HepG2 (cell line): ENCODE measurements around the gene MTA3. TPM values are rescaled to one million over a fixed set of nuclear protein-coding genes. Genes with fewer than 3 reads are reported as not detected.

Experiments
- ATAC-seq: fragments of 200-7000 bp; cut with Tn5 transposase; 3 replicates; pipeline ENCODE4 v1.9.1; 2020; ENCODE audit warnings: mild to moderate bottlenecking, moderate library complexity
- BruUV-seq: library from RNA; stranded (reverse); fragments of 400-500 nt; replicated peaks from 2 replicates; lab custom pipeline; 2021; lab: Mats Ljungman, UMichigan
- CTCF ChIA-PET: fragments of 300-600 bp; formaldehyde crosslinking; extraction: SDS; loops from one replicate; lab custom pipeline; 2021; ENCODE audit warnings: low total read pairs, inconsistent platforms, low intra/inter-chr PET ratio; lab: Yijun Ruan, JAX
- POLR2A ChIA-PET: fragments of 350-600 bp; sonication (Branson Sonifier 250); formaldehyde crosslinking; loops from one replicate; lab custom pipeline; 2020; ENCODE audit warnings: antibody characterized with exemption, inconsistent platforms; lab: Yijun Ruan, JAX
- DNase-seq: peaks from one replicate; pipeline ENCODE4 v3.0.0-alpha.2; 2015; ENCODE audit warnings: low spot score
- FAIRE-seq: peaks from 3 replicates; lab custom pipeline; 2011; peaks lifted over from hg19 to GRCh38; lab: Jason Lieb, UNC
- H2AFZ ChIP-seq: one replicate; pipeline ENCODE4 v1.6.1; 2011; ENCODE audit warnings: low read length, inconsistent platforms
- H3K27ac ChIP-seq: fragments of 300-600 bp; 3 replicates; pipeline ENCODE4 v1.8.0; 2011; ENCODE audit warnings: mixed run types, mild to moderate bottlenecking, mixed read lengths, low read length, inconsistent platforms; ENCODE audit not compliant: insufficient read depth; ENCODE audit errors: extremely low read length
- H3K27me3 ChIP-seq, 2 experiments: fragments of 200-600 bp in 1 of 2; 2 replicates in 1 of 2; 3 replicates in 1 of 2; pipeline versions ENCODE4 v1.6.0 to v1.8.0; 2011; ENCODE audit warnings: low read length in 2 of 2, mild to moderate bottlenecking in 2 of 2, moderate library complexity in 2 of 2, inconsistent platforms in 1 of 2; ENCODE audit not compliant: insufficient read depth in 2 of 2, control insufficient read depth in 1 of 2
- H3K36me3 ChIP-seq, 2 experiments: fragments of 200-600 bp in 1 of 2; replicated peaks in 1 of 2; 2 replicates in 1 of 2; 3 replicates in 1 of 2; pipeline versions ENCODE4 v1.5.1 to v1.8.0; 2011; ENCODE audit warnings: low read length in 2 of 2, inconsistent platforms in 1 of 2; ENCODE audit not compliant: insufficient read depth in 2 of 2, control insufficient read depth in 1 of 2
- H3K4me1 ChIP-seq: 2 replicates; pipeline ENCODE4 v1.5.1; 2012; ENCODE audit warnings: low read length, inconsistent platforms; ENCODE audit not compliant: insufficient read depth
- H3K4me2 ChIP-seq: 2 replicates; pipeline ENCODE4 v1.6.0; 2011; ENCODE audit warnings: low read depth, low read length, inconsistent platforms
- H3K4me3 ChIP-seq, 3 experiments: fragments of 200-600 bp in 1 of 3; sonication (generic), shearing (Covaris generic) in 1 of 3; replicated peaks in 1 of 3; 2 replicates each; pipeline ENCODE4 v1.5.1; 2011 to 2016; ENCODE audit warnings: low read length in 3 of 3, inconsistent platforms in 2 of 3, low read depth in 2 of 3, mild to moderate bottlenecking in 2 of 3, control low read depth in 1 of 3, mixed read lengths in 1 of 3; ENCODE audit not compliant: insufficient read depth in 1 of 3
- H3K79me2 ChIP-seq: one replicate; pipeline ENCODE4 v1.6.1; 2011; ENCODE audit warnings: low read length, inconsistent platforms; ENCODE audit not compliant: insufficient read depth
- H3K9ac ChIP-seq: 2 replicates; pipeline ENCODE4 v1.6.0; 2011; ENCODE audit warnings: mild to moderate bottlenecking, low read depth, low read length, inconsistent platforms; ENCODE audit not compliant: insufficient read depth
- H3K9me3 ChIP-seq: 2 replicates; pipeline ENCODE4 v1.5.1; 2012; ENCODE audit warnings: mild to moderate bottlenecking, low read length
- H4K20me1 ChIP-seq: 2 replicates; pipeline ENCODE4 v1.6.0; 2011; ENCODE audit warnings: inconsistent platforms, mild to moderate bottlenecking, low read length, moderate library complexity; ENCODE audit not compliant: insufficient read depth
- AGO2 ChIP-seq: fragments of 200-400 bp; formaldehyde crosslinking; optimal IDR thresholded peaks from 2 replicates; pipeline ENCODE3; 2017; ENCODE audit warnings: mild to moderate bottlenecking, low read depth, low read length, moderate library complexity
- DMAP1 ChIP-seq: IDR thresholded peaks from 2 replicates; pipeline ENCODE4 v1.6.1; 2016
- IRX3 ChIP-seq: sonication (generic); formaldehyde crosslinking; IDR thresholded peaks from 2 replicates; pipeline ENCODE4 v1.8.1; 2023; ENCODE audit warnings: mild to moderate bottlenecking, low read depth, missing genetic modification reagents, borderline replicate concordance
- JARID2 ChIP-seq: sonication (generic); formaldehyde crosslinking; IDR thresholded peaks from 2 replicates; pipeline ENCODE4 v1.8.1; 2023; ENCODE audit warnings: missing genetic modification reagents, inconsistent platforms; ENCODE audit not compliant: insufficient replicate concordance
- NR2F2 ChIP-seq: IDR thresholded peaks from 2 replicates; pipeline ENCODE4 v1.6.1; 2012; ENCODE audit warnings: low read depth, inconsistent platforms, borderline replicate concordance
- TEAD2 ChIP-seq: sonication (generic); formaldehyde crosslinking; IDR thresholded peaks from 2 replicates; pipeline ENCODE4 v1.9.0; 2021; ENCODE audit warnings: missing genetic modification reagents
- ZFX ChIP-seq: sonication (generic); formaldehyde crosslinking; IDR thresholded peaks from 2 replicates; pipeline ENCODE4 v1.4.0; 2020; ENCODE audit warnings: mild to moderate bottlenecking, low read depth, missing genetic modification reagents, moderate library complexity
- ZNF367 ChIP-seq: sonication (generic); formaldehyde crosslinking; IDR thresholded peaks from 2 replicates; pipeline ENCODE4 v1.4.0; 2020; ENCODE audit warnings: missing genetic modification reagents, borderline replicate concordance
- ZNF609 ChIP-seq: sonication (generic); formaldehyde crosslinking; IDR thresholded peaks from 2 replicates; pipeline ENCODE4 v1.4.0; 2020; ENCODE audit warnings: mild to moderate bottlenecking, missing genetic modification reagents, borderline replicate concordance
- WGBS: methylation state at CpG from one replicate; pipeline ENCODE4 v1.1.6; 2017; ENCODE audit warnings: low lambda C conversion rate; 5-methylcytosine and 5-hydroxymethylcytosine counted together
- in situ Hi-C: cut with HindIII; loops from 2 replicates; pipeline ENCODE4 v1.10.0; 2017; ENCODE audit warnings: low pct_unique_long_range_greater_than_20kb; ENCODE audit not compliant: extremely low pct_ligation_motif_present
- intact Hi-C: fragments of 100-400 bp; cut with micrococcal nuclease; formaldehyde crosslinking; loops from one replicate; pipeline ENCODE4 v1.10.0; 2022; ENCODE audit not compliant: unreplicated experiment
- polyA plus RNA-seq, 8 experiments: library from polyadenylated mRNA; depleted of rRNA in 3 of 8; stranded (reverse) in 7 of 8; unstranded in 1 of 8; fragments of >200 nt; fragmentation: Illumina TruSeq in 4 of 8; extraction: Trizol in 4 of 8; gene quantifications; 2 replicates each; pipeline versions ENCODE4 v1.2.1 to v1.2.3, GENCODE V29; 2011 to 2016; ENCODE audit warnings: low read depth in 4 of 8, missing spikeins in 1 of 8, mixed read lengths in 1 of 8; ENCODE audit not compliant: insufficient read depth in 1 of 8
- total RNA-seq, 5 experiments: library from RNA; depleted of rRNA; stranded (reverse); fragments of >200 nt; fragmentation: Illumina TruSeq; extraction: Trizol; gene quantifications; 2 replicates each; pipeline ENCODE4 v1.2.3, GENCODE V29; 2016; ENCODE audit warnings: low read depth in 1 of 5

Gene MTA3
- total and polyA plus RNA-seq, 2 of the 13 experiments (the other 11 are each of a cell fraction or from before 2014, with no cell fraction given), result 48.8 to 77.8 TPM

- in situ Hi-C loops, result no loop called here
- DNase-seq, result no peak
- Histone ChIP-seq H4K20me1 (no peaks in the 10 kb centered on the region), H2AFZ (no peak overlapping the region), H3K4me2 (no peak overlapping the region), H3K4me1 (peaks cover 12% of the 10 kb centered on the region), H3K27ac (no peak overlapping the region), H3K4me3 (no peak overlapping the region), H3K9ac (no peak overlapping the region), H3K79me2 (no peaks in the 10 kb centered on the region), H3K9me3 (no peaks in the 10 kb centered on the region), H3K27me3 (no peaks in the 10 kb centered on the region), H3K36me3 (no peaks in the 10 kb centered on the region)
- ATAC-seq, result peak; percentile 1; the same call in 1 of the 3 replicates
- WGBS, result 86% methylated on average over 9 of the region's 9 CpGs
- ChIA-PET POLR2A (no interaction called here), CTCF (no interaction called here)
- no peak for FAIRE-seq
- TF ChIP-seq TEAD2 (CRISPR knock-in tag), result no peak
- TF ChIP-seq AGO2, result peak; percentile 48
- no TSS peak for BruUV-seq
- intact Hi-C loops, result no loop called here
Observed at GRCh38 chr2:42761554-42761953, 193.1 kb downstream of the MTA3 start.

- DNase-seq (no peak), FAIRE-seq (no peak), ATAC-seq (peak; percentile 9; the same call in 2 of the 3 replicates)
- H3K9me3 ChIP-seq, result no peaks in the 10 kb centered on the region
- no peak overlapping the region for H2AFZ ChIP-seq
- ChIA-PET POLR2A (interaction anchor here (1.0 kb wide), 1 partner anchor 23 kb away, joined by 3 read pairs; no protein-coding TSS in a partner anchor), CTCF (no interaction called here)
- H3K79me2 ChIP-seq, result no peaks in the 10 kb centered on the region
- intact Hi-C loops (no loop called here), in situ Hi-C loops (no loop called here)
- no peaks in the 10 kb centered on the region for H4K20me1 ChIP-seq
- no peak overlapping the region for H3K27ac ChIP-seq
- H3K4me3 ChIP-seq, result no peak overlapping the region
- peaks cover 6% of the 10 kb centered on the region for H3K4me1 ChIP-seq
- no peak overlapping the region for H3K9ac ChIP-seq
- WGBS, result 86% methylated on average over 5 of the region's 5 CpGs
- H3K4me2 ChIP-seq, result no peak overlapping the region
- no peak for TF ChIP-seq ZFX (CRISPR knock-in tag)
- no peak for TF ChIP-seq IRX3 (CRISPR knock-in tag)
- TF ChIP-seq NR2F2, result no peak
- TF ChIP-seq JARID2 (CRISPR knock-in tag), result no peak
- no peak for TF ChIP-seq ZNF609
- no peak for TF ChIP-seq ZNF367
- TF ChIP-seq DMAP1 (CRISPR knock-in tag), result no peak
- H3K27me3 ChIP-seq, result no peaks in the 10 kb centered on the region
- no peaks in the 10 kb centered on the region for H3K36me3 ChIP-seq
- BruUV-seq, result no TSS peak
Observed at GRCh38 chr2:42762155-42762554, 193.7 kb downstream of the MTA3 start.
